HG03135 (cell line): ENCODE results near the gene ALKBH5.

Experiments used
- ATAC-seq: cut with Tn5 transposase; IDR thresholded peaks from one replicate; pipeline ENCODE4 v1.9.1; 2021; ENCODE audit warnings: mild to moderate bottlenecking, moderate library complexity; ENCODE audit not compliant: unreplicated experiment

ALKBH5 gene

DNA sequence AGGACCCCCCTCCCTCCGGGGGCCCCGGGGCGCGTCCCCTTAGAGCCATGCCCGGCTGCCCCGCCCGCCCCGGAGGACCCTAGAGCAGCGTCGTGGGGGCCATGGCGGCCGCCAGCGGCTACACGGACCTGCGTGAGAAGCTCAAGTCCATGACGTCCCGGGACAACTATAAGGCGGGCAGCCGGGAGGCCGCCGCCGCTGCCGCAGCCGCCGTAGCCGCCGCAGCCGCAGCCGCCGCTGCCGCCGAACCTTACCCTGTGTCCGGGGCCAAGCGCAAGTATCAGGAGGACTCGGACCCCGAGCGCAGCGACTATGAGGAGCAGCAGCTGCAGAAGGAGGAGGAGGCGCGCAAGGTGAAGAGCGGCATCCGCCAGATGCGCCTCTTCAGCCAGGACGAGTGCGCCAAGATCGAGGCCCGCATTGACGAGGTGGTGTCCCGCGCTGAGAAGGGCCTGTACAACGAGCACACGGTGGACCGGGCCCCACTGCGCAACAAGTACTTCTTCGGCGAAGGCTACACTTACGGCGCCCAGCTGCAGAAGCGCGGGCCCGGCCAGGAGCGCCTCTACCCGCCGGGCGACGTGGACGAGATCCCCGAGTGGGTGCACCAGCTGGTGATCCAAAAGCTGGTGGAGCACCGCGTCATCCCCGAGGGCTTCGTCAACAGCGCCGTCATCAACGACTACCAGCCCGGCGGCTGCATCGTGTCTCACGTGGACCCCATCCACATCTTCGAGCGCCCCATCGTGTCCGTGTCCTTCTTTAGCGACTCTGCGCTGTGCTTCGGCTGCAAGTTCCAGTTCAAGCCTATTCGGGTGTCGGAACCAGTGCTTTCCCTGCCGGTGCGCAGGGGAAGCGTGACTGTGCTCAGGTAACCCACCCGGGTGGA is 759 bp downstream of the ALKBH5 start:
- peak; percentile 3 for ATAC-seq

DNA sequence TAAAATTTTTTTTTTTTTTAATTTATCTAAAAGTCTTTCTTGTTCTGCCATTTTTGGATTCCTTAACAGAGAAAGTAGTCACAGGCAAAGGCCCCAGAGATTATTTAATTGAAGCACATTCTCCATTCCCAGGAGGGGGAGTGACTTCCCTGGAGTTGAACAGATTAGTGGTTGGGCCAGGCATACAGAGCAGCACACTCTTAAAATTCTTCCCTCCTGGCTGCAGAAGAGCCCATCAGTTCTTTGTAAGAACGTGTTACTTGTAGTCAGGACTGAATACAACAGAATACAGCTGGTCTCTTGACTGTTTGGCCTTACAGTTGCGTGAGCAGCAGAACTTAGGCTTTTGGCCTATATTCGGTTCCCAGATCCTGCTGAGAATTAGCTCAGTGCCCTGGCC is 1.8 kb downstream of the ALKBH5 start:
- no peak for ATAC-seq

DNA sequence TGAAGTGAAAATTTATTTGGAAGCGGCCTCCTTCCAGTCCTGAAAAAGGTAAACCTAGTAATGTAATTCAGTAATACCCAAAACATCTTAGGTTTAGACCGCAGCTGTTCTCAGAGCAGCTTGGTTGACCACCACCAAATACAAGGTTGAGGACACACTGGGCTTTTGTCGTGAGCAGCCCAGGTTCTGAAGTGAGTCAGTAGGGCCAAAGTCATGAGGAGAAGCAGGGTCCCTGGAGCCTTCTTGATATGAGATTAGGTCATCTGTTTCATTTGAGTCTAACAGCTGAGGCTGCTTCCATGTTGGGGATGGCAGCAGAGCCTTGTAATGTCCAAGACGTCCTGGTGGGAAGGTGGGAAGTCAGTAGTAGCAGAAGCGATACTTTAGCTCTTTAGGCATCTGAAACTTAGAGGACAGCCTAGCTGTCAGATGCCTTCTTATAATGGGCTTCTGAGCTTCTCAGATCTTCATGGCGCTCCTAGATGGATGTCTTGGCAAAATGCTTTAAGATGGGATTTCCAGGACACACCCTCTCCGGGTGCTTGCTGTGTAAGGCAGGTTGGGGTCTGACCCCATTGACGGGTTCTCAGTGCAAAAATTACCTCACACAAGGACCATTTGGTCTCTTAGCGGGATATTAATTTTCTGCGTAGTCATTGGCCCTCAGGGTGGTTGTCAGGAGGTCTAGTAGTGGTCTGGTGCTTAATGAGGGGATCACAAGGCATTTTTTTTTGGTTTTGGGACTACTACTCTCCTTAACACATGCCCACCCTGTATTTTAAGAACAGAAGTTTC is 2.4 kb downstream of the ALKBH5 start:
- ATAC-seq: no peak

DNA sequence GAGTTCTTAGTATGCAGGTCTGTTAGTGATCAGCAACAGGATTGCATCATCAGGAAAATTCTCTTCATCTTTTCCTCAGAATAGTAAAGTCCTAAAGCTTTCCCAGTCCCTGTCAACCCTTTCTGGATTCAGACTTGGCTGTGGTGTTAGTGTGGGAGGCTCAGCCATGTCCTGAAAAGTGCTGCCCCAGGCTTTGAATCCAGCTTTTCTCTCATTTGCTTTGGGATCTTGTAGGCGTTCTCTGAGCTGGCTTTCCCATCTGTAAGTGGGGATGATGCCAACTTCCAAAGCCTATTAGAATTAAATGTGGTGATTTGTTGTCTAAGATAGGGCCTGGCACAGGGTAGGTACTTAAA is 3.0 kb downstream of the ALKBH5 start:
- ATAC-seq: no peak

DNA sequence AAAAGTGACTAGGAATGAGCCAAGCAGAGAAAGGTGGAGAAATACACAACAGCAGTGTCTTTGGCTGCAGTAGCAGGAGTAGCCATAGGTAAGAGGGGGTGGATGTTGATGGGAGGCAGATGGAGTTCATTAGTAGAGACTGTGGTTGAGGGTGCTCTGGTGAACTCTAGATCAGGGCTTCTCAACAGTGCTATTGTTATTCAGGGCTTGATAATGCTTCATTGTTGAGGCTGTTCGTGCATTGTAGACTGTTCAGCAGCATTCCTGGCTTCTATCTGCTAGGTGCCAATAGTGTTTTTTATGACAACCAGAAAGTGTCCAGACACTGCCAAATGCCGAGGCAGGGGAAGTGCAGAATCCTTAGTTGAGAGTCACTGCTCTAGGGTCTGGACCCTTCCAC is 3.6 kb downstream of the ALKBH5 start:
- no peak for ATAC-seq

- ATAC-seq: no peak
Measured at GRCh38 chr17:18187821-18188761, 4.5 kb downstream of the ALKBH5 start.

- ATAC-seq: no peak
Measured at GRCh38 chr17:18190628-18191235, 7.1 kb downstream of the ALKBH5 start.

DNA sequence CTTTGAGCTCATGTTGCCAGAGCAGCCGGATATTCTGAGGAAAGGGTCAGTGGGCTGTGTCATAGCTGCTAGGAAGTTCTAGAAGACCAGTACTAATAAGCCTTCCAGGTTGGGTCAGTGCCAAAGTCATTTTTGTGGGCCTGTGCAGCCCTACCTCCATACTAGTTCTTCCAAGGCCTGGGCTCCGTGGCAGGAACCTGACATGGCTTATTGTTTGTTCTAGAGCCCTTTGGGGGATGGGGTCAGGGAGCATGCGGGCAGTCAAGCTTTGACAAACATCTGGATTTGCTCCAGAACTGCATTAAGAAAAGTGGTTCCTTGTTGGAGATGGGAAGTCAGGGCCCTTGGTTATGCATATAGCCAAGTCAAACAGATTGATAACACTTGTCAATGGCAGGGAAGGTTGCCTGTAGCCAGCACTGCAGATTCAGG is 7.6 kb downstream of the ALKBH5 start:
- ATAC-seq: no peak

- ATAC-seq: no peak
Measured at GRCh38 chr17:18191967-18192366, 8.3 kb downstream of the ALKBH5 start.

- ATAC-seq: no peak
Measured at GRCh38 chr17:18194394-18194793, 10.8 kb downstream of the ALKBH5 start.

GRCh38 chr17:18194804-18195203 is 11.2 kb downstream of the ALKBH5 start:
- ATAC-seq: no peak

GRCh38 chr17:18195246-18195645 is 11.6 kb downstream of the ALKBH5 start:
- no peak for ATAC-seq

DNA sequence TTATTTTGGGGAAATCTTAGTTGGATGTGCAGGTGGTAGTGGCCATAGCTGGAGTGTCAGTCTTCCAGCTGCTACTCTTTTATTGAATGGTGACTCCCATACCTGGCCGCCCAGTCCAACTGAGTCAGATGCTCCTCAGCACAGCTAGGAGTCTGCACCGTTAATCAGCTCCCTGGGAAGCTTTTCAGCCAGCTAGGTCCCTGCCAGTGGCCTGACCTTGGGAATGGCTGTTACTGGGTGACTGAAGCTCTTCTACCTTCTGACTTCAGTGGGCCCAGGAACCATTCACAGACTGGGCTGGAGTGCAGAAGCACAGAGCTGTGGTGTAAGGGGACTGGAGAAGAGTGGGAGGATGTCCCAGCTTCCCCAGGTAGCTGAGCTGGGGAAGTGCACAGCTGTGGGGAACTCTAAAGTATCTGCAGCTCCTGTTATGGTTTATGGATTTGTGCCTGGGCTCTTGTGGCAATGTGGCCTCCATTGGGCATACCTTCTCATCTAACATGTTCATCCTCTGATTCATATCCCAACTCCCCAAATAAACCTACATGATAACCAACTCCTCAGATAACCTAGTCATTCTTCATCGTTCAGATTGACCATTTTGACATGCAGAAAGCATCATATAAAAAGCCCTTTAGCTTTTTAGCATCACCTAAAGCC is 14.0 kb downstream of the ALKBH5 start:
- ATAC-seq: no peak

DNA sequence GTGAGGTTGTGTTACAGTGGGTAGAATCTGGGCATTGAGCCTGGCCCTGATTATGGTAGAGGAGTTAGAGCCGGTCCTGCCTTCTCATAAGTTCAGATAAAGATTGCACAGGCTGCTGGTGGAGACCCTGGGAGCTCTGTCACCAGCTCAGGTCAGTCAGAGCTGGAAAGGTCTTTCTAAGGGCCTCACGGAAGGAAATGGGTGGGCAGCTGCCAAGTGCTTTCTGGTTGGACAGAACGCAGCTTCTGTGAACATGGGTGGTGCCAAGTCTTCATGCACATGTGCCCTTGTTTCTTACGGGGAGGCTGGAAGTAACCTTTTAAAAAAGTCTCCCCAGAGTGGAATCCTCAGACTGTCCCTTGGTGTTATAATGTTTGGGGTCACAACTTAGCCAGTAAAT is 14.9 kb downstream of the ALKBH5 start:
- ATAC-seq: no peak

DNA sequence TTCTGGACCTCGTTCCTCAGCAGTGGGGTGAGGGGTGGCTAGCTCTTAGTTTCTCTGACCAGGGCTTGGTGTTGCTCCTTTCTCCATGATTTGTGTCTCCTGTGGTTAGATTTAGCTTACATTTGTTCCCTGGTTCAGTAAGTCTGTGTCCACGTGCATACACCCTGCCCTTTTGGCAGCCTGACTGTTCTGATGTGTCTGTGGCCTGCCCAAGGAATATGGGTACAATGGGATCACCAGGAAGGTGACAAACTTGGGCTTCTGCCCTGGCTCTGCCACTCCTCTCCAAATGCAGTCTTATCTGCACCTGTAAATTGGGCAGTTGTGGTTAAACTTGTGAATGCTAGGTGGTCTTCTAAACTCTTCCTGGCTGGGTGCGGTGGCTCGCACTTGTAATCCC is 17.5 kb downstream of the ALKBH5 start:
- no peak for ATAC-seq

- ATAC-seq: no peak
Measured at GRCh38 chr17:18203308-18203707, 19.7 kb downstream of the ALKBH5 start.

GRCh38 chr17:18205861-18206260 is 22.2 kb downstream of the ALKBH5 start:
- ATAC-seq: no peak

GRCh38 chr17:18206962-18207361 is 23.3 kb downstream of the ALKBH5 start:
- ATAC-seq: no peak

GRCh38 chr17:18208092-18208491 is 24.5 kb downstream of the ALKBH5 start:
- no peak for ATAC-seq

DNA sequence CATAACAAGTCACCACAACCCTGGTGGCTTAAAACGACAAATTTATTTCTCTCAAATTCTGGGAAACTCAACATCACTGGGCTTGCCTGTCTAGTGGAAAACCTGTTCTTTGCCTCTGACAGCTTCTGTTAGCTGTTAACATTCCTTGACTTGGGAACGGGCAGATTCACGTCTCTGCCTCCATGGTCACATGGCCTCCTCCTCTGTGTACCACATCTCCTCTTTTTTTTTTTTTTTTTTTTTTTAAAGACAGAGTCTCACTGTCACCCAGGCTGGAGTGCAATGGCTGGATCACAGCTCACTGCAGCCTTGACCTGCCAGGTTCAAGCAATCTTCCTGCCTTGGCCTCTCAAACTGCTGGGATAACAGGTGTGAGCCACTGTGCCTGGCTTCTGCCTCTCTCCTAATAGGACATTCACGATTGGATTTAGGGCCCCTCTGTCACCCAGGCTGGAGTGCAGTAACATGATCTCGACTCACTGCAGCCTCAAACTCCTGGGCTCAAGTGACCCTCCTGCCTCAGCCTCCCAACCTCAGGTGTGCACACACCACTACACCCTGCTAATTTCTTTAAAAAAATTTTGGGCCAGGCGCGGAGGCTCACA is 30.1 kb downstream of the ALKBH5 start:
- no peak for ATAC-seq
